SU-DHL-6 (cell line): Measurements from ENCODE around the gene DCC.

Experiments used
- H2AFZ ChIP-seq: fragments of 200-600 bp; sonication (generic); 2 replicates; pipeline ENCODE4 v1.6.1; 2014; ENCODE audit warnings: low read depth, mild to moderate bottlenecking, moderate library complexity, mixed read lengths, antibody characterized with exemption, low read length; ENCODE audit not compliant: severe bottlenecking
- H3F3A ChIP-seq: fragments of 200-600 bp; shearing (Covaris generic); 2 replicates; pipeline ENCODE4 v1.6.0; 2016; ENCODE audit warnings: antibody characterized with exemption, mild to moderate bottlenecking; ENCODE audit not compliant: insufficient read depth
- H3K27ac ChIP-seq: fragments of 200-600 bp; sonication (generic); 2 replicates; pipeline ENCODE4 v1.5.1; 2016; ENCODE audit warnings: low read depth, mild to moderate bottlenecking, low read length, moderate library complexity, mixed read lengths
- H3K27me3 ChIP-seq: fragments of 200-600 bp; sonication (generic), shearing (Covaris generic); 2 replicates; pipeline ENCODE4 v1.6.0; 2014; ENCODE audit warnings: mild to moderate bottlenecking, low read length
- H3K36me3 ChIP-seq: fragments of 200-600 bp; sonication (generic); 2 replicates; pipeline ENCODE4 v1.6.1; 2014; ENCODE audit warnings: mild to moderate bottlenecking, low read length, mixed read lengths
- H3K4me2 ChIP-seq: fragments of 300-600, 200-600 bp; shearing (Covaris generic), sonication (generic); 2 replicates; pipeline ENCODE4 v1.6.0; 2014; ENCODE audit warnings: low read length, low read depth, mild to moderate bottlenecking; ENCODE audit not compliant: poor library complexity, severe bottlenecking
- H3K4me3 ChIP-seq: fragments of 200-600 bp; sonication (generic); 2 replicates; pipeline ENCODE4 v1.5.1; 2014; ENCODE audit warnings: antibody characterized with exemption, low read length, mild to moderate bottlenecking, mixed read lengths; ENCODE audit not compliant: insufficient read depth, poor library complexity, severe bottlenecking
- H3K79me2 ChIP-seq: fragments of 200-600 bp; sonication (generic); 2 replicates; pipeline ENCODE4 v1.6.1; 2014; ENCODE audit warnings: mild to moderate bottlenecking, low read length, moderate library complexity; ENCODE audit not compliant: insufficient read depth
- H3K9ac ChIP-seq: fragments of 200-600 bp; sonication (generic); 2 replicates; pipeline ENCODE4 v1.7.0; 2014; ENCODE audit warnings: mild to moderate bottlenecking, low read length
- H3K9me2 ChIP-seq: fragments of 200-600 bp; sonication (generic); replicated peaks from 2 replicates; pipeline ENCODE4 v1.6.1; 2014; ENCODE audit warnings: low read length; ENCODE audit not compliant: insufficient read depth
- H3K9me3 ChIP-seq: fragments of 200-600 bp; sonication (generic); 2 replicates; pipeline ENCODE4 v1.6.1; 2014; ENCODE audit warnings: low read length, mixed read lengths; ENCODE audit not compliant: insufficient read depth
- H4K20me1 ChIP-seq: fragments of 200-600 bp; sonication (generic); 2 replicates; pipeline ENCODE4 v1.6.1; 2014; ENCODE audit warnings: low read depth, mild to moderate bottlenecking, antibody characterized with exemption, low read length, moderate library complexity, mixed read lengths
- CTCF ChIP-seq: fragments of 200-600 bp; sonication (generic); IDR thresholded peaks from one replicate; pipeline ENCODE4 v1.5.1; 2017; ENCODE audit warnings: antibody characterized with exemption, mild to moderate bottlenecking, low read length, moderate library complexity; ENCODE audit not compliant: insufficient read depth, poor library complexity, severe bottlenecking
- EZH2phosphoT487 ChIP-seq: fragments of 200-600 bp; sonication (generic), shearing (Covaris generic); conservative IDR thresholded peaks from 2 replicates; pipeline ENCODE4 v1.6.1; 2018; ENCODE audit warnings: mild to moderate bottlenecking, antibody characterized with exemption, low read length, moderate library complexity, mixed read lengths

Gene DCC

GRCh38 chr18:52781113-52781512 lies 441.1 kb downstream of the DCC start:
- Histone ChIP-seq H3K4me2 (no peak overlapping the region), H3K4me3 (no peak overlapping the region), H3K9ac (no peak overlapping the region), H3F3A (no peaks in the 10 kb centered on the region), H3K27ac (no peak overlapping the region), H3K36me3 (no peaks in the 10 kb centered on the region), H4K20me1 (no peaks in the 10 kb centered on the region), H3K27me3 (no peaks in the 10 kb centered on the region), H3K79me2 (no peaks in the 10 kb centered on the region), H2AFZ (no peak overlapping the region), H3K9me3 (no peaks in the 10 kb centered on the region), H3K9me2 (no peaks in the 10 kb centered on the region)
- no peak for TF ChIP-seq CTCF
- no peak for TF ChIP-seq EZH2phosphoT487

- Histone ChIP-seq H3K27me3 (no peaks in the 10 kb centered on the region), H3K9me2 (no peaks in the 10 kb centered on the region), H4K20me1 (no peaks in the 10 kb centered on the region), H3K9ac (no peak overlapping the region), H3K79me2 (no peaks in the 10 kb centered on the region), H3K9me3 (peaks cover 5% of the 10 kb centered on the region; the same call in 1 of the 2 replicates), H2AFZ (no peak overlapping the region), H3K27ac (no peak overlapping the region), H3K36me3 (no peaks in the 10 kb centered on the region), H3K4me3 (no peak overlapping the region), H3K4me2 (no peak overlapping the region), H3F3A (no peaks in the 10 kb centered on the region)
- no peak for TF ChIP-seq EZH2phosphoT487
- TF ChIP-seq CTCF = no peak
Observed at GRCh38 chr18:52791321-52791720, 451.3 kb downstream of the DCC start.

- Histone ChIP-seq H3K9ac (no peak overlapping the region), H3K9me2 (no peaks in the 10 kb centered on the region), H3K4me3 (no peak overlapping the region), H3K4me2 (no peak overlapping the region), H2AFZ (no peak overlapping the region), H3K27me3 (no peaks in the 10 kb centered on the region), H3K9me3 (no peaks in the 10 kb centered on the region), H4K20me1 (no peaks in the 10 kb centered on the region), H3K36me3 (no peaks in the 10 kb centered on the region), H3K79me2 (no peaks in the 10 kb centered on the region), H3F3A (no peaks in the 10 kb centered on the region), H3K27ac (no peak overlapping the region)
- TF ChIP-seq EZH2phosphoT487 = no peak
- TF ChIP-seq CTCF = no peak
Observed at GRCh38 chr18:52812834-52813233, 472.8 kb downstream of the DCC start.
